ENCODE data around the gene DSG3.

GRCh38 chr18:31513189-31513935 is 65.8 kb downstream of the DSG3 start:
- no peak for TF ChIP-seq CTCF (IDR thresholded peaks at IDR 0.05)
- no peak for TF ChIP-seq ZFX (IDR thresholded peaks at IDR 0.05; ENCODE audit: borderline replicate concordance)

All from 22Rv1 (cell line).